Subcutaneous adipose tissue (tissue), 4 donors: ENCODE data around the gene KCNJ5. TPM values are rescaled to one million over a fixed set of nuclear protein-coding genes. Genes with fewer than 3 reads are reported as not detected.

Experiments used
- total RNA-seq, 4 donors: library from RNA; depleted of rRNA; stranded (reverse); fragments of >200 nt; gene quantifications; one replicate each; pipeline ENCODE4 v1.1.0, GENCODE V29; 2016
- TF ChIP-seq, protein P1 (sequence below): fragments of 450-650 bp; IDR thresholded peaks from one replicate; pipeline ENCODE4 v1.5.1; 2016; ENCODE audit warnings: low read depth, mild to moderate bottlenecking, control low read depth, antibody characterized with exemption, moderate library complexity

The KCNJ5 gene
- total RNA-seq, 4 donors from 2014 or later = 1.8 to 12.2 (median 4.1) TPM

GRCh38 chr11:128852327-128853023 lies 38.7 kb upstream of the KCNJ5 start:
- TF ChIP-seq, protein P1, sequence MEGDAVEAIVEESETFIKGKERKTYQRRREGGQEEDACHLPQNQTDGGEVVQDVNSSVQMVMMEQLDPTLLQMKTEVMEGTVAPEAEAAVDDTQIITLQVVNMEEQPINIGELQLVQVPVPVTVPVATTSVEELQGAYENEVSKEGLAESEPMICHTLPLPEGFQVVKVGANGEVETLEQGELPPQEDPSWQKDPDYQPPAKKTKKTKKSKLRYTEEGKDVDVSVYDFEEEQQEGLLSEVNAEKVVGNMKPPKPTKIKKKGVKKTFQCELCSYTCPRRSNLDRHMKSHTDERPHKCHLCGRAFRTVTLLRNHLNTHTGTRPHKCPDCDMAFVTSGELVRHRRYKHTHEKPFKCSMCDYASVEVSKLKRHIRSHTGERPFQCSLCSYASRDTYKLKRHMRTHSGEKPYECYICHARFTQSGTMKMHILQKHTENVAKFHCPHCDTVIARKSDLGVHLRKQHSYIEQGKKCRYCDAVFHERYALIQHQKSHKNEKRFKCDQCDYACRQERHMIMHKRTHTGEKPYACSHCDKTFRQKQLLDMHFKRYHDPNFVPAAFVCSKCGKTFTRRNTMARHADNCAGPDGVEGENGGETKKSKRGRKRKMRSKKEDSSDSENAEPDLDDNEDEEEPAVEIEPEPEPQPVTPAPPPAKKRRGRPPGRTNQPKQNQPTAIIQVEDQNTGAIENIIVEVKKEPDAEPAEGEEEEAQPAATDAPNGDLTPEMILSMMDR = no peak

DNA sequence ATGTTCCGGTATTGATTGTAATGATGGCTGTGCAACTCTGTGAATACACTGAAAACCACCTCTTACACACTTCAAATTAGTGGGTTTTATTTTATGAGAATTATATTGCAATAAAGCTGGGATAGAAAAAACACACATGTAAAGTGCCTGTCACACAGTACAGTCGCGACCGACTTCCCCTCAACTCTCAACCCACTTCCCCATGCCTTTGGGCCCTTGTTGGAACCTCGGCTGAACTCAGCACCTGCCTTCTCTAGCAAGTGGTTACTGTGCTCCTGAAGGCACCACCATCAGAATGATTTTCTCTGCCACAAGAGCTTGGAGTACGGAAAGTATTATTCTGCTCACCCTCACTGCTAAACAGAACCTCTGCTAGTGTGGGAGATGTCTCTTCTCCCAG lies 37.6 kb upstream of the KCNJ5 start:
- TF ChIP-seq, protein P1 = no peak

GRCh38 chr11:128854841-128855240 lies 36.3 kb upstream of the KCNJ5 start:
- TF ChIP-seq, protein P1 = no peak

DNA sequence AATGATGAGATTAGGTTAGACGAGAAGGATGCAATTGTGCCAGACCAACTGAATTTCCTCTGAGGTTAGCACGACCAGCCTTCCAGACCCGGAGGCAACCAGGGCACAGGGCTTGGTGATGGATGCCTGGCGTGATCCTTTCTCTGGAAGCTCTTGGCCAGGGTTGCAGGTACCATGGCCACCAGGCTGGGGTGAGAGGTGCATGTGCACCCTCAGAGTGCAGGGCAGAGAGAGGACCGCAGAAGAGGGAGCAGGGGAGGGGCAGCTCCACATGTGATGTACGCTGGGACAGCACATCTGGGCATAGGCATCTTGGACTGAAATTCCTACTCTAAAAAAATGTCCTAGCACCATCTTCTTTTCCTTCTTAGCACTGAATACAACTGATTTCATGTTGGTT lies 34.9 kb upstream of the KCNJ5 start:
- TF ChIP-seq, protein P1 = no peak

DNA sequence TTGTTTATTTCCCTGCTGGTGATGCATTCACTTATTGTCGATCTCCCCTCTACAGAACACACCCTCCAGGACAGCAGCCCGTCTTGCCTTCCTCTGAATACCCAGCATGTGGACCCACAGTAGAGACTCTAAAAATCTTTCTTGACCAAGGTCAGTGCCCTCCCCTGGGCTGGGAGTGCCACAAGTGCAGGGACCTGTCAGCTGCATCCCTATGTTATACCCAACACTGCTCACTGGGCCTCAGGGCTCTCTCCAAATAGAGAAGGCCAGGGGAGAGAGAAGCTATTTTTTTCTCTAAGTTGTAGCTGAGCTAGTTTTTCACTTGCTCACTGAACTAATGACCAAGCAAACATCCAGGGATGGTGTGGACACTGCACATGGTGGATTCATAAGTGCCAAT lies 33.8 kb upstream of the KCNJ5 start:
- TF ChIP-seq, protein P1 = no peak

GRCh38 chr11:128859563-128860441 lies 31.4 kb upstream of the KCNJ5 start:
- TF ChIP-seq, protein P1 = no peak
